GM18526 (cell line): ENCODE data around the gene LPAR4.

Source experiments
- POLR2A ChIP-seq: IDR thresholded peaks from 3 replicates; pipeline ENCODE4 v1.6.1; 2011; ENCODE audit not compliant: insufficient read length; ENCODE audit errors: extremely low read depth

LPAR4 gene

DNA sequence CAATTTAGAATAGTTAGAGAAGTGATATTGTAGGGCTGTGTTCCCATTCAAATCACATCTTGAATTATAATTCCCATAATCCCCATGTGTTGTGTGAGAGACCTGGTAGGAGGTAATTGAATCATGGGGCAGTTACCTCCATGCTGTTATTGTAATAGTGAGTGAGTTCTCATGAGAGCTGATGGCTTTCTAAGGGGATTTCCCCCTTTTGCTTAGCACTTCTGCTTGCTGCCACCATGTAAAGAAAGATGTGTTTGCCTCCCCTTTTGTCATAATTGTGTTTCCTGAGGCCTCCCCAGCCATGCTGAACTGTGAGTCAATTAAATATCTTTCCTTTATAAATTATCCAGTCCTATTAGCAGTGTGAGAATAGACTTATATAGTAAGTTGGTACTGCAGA is 53.2 kb downstream of the LPAR4 start:
- TF ChIP-seq POLR2A, result no peak

DNA sequence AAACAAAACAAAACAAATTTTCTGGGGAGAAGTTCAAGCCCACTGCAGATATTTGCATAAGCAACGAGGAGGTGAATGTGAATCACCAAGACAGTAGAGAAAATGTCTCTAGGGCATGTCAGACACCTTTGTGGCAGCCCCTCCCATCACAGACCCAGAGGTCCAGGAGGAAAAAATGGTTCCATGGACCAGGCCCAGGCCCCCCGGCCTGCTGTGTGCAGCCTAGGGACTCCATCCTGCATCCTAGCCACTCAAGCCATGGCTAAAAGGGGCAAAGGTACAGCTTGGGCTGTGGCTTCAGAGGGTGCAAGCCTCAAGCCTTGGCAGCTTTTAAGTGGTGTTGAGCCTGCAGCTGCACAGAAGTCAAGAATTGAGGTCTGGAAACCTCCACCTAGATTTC is 54.0 kb downstream of the LPAR4 start:
- no peak for TF ChIP-seq POLR2A
